DOHH2 (cell line): ENCODE measurements around the gene CRHR1.

Source experiments
- EZH2phosphoT487 ChIP-seq: fragments of 200-600 bp; sonication (generic); IDR thresholded peaks from 2 replicates; pipeline ENCODE4 v1.6.1; 2017; ENCODE audit warnings: borderline replicate concordance, mild to moderate bottlenecking, antibody characterized with exemption, low read length, moderate library complexity, mixed read lengths
- TF ChIP-seq, protein P1 (sequence below): fragments of 200-600 bp; sonication (generic); IDR thresholded peaks from one replicate; pipeline ENCODE4 v1.5.1; 2014; ENCODE audit warnings: antibody characterized with exemption, mild to moderate bottlenecking, low read depth, low read length; ENCODE audit not compliant: poor library complexity, severe bottlenecking

DNA sequence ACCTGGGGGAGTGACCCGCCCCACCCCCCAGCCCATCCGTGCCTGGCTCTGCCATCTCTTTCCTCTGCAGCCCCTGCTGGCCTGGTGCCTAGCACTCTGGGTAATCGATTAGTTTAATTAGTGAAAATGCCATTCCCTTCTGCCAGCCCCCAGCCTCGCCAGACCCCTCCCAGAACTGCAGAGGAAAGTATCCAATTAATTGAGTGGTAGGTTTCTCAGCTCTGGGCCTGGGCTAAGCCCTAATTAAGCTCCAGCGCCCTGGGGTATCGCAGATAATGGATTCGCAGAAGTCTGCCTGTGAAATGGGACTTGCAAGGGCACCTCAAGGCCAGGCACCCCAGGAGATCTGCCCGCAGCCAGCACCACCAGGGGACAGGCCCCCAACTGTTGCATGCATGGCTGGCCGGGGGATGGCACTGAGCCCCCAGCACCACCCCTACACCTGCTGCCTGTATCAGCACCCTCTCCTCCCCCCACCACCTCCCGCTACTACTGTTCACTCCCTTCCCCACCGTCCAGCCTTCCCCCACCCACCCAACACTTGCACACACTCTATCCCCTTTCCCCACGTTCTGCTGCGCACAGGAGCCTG is 40.9 kb downstream of the CRHR1 start:
- TF ChIP-seq, protein P1, sequence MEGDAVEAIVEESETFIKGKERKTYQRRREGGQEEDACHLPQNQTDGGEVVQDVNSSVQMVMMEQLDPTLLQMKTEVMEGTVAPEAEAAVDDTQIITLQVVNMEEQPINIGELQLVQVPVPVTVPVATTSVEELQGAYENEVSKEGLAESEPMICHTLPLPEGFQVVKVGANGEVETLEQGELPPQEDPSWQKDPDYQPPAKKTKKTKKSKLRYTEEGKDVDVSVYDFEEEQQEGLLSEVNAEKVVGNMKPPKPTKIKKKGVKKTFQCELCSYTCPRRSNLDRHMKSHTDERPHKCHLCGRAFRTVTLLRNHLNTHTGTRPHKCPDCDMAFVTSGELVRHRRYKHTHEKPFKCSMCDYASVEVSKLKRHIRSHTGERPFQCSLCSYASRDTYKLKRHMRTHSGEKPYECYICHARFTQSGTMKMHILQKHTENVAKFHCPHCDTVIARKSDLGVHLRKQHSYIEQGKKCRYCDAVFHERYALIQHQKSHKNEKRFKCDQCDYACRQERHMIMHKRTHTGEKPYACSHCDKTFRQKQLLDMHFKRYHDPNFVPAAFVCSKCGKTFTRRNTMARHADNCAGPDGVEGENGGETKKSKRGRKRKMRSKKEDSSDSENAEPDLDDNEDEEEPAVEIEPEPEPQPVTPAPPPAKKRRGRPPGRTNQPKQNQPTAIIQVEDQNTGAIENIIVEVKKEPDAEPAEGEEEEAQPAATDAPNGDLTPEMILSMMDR: no peak
- no peak for TF ChIP-seq EZH2phosphoT487
